PC-3 (cell line): ENCODE data around the gene ZNF783.

Source experiments
- CTCF ChIP-seq: fragments of 300-600 bp; sonication (generic); conservative IDR thresholded peaks from 2 replicates; pipeline ENCODE4 v1.5.1; 2017; ENCODE audit warnings: antibody characterized with exemption, low read depth, mild to moderate bottlenecking, low read length
- EZH2 ChIP-seq: fragments of 300-600 bp; sonication (generic); IDR thresholded peaks from one replicate; pipeline ENCODE4 v1.6.1; 2017; ENCODE audit warnings: antibody characterized with exemption, mild to moderate bottlenecking, low read length; ENCODE audit not compliant: unreplicated experiment
- EZH2phosphoT487 ChIP-seq: fragments of 300-600 bp; sonication (generic); IDR thresholded peaks from 2 replicates; pipeline ENCODE4 v1.6.1; 2018; ENCODE audit warnings: mild to moderate bottlenecking, antibody characterized with exemption, low read length, borderline replicate concordance

DNA sequence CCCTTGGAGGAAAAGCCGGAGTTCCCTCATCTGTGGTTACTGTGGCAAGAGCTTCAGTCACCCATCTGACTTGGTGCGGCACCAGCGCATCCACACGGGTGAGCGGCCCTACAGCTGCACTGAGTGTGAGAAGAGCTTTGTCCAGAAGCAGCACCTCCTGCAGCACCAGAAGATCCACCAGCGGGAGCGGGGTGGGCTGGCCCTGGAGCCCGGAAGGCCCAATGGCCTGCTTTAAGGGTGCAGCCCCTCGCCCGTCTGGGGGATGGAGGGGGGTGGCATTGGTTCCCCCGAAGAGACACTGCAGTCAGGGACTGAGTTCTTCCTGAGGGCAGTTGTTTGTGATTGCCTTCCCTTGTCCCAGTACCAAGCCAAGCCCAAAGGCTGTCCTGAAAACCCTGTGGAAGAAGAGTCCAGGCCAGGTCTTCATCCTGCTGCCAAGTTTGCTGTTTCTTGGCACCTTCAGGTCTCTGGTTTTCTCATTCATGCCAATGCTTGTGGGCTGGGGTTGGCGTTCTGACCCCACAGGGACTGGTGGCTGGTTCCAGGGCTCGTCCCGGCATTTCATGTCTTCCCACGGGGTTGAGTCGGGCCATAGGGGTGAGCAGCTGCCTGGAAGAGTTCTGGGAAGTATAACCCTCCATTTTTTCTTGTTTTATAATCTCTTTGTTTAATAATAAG lies 7.7 kb upstream of the ZNF783 start:
- no peak for TF ChIP-seq CTCF
- TF ChIP-seq EZH2phosphoT487, result no peak
- TF ChIP-seq EZH2, result no peak
